Measurements from ENCODE around the gene UGGT2.

DNA sequence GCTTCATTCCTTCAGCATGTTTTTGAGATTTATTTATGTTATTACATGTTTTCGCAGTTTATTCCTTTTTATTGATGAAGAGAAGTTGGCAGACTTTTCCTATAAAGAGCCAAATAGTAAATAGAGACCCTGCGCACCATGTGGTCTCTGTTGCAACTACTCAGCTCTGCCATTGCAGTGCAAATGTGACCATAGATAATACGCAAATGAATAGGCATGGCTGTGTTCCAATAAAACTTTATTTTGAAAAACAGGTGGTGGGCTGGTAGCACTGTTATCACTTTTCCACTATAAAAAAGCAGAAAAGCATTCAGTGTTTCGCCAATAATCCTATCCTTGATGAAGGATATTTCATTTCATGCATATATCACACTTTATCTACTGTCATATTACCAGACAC, 281.3 kb downstream of the UGGT2 start:
- TF ChIP-seq CTCF (conservative IDR thresholded peaks at IDR 0.05) (no peak), ZFX (IDR thresholded peaks at IDR 0.05) (no peak)

Data from C4-2B (cell line).